Measurements from ENCODE around the gene C6orf89. TPM values are rescaled to one million over a fixed set of nuclear protein-coding genes. Genes with fewer than 3 reads are reported as not detected.

C6orf89 gene
- total RNA-seq, 1 experiment from 2014 or later: 40.1 TPM

- peaks cover 33% of the 10 kb centered on the region for H3K79me2 ChIP-seq (ENCODE audit: low read depth)
- no peaks in the 10 kb centered on the region for H3K27me3 ChIP-seq (ENCODE audit: insufficient read depth, low read depth)
- H3K9me3 ChIP-seq (ENCODE audit: insufficient read depth, low read depth): no peaks in the 10 kb centered on the region
- H4K20me1 ChIP-seq (ENCODE audit: insufficient read depth): peaks cover 36% of the 10 kb centered on the region
- H3K4me3 ChIP-seq: no peak overlapping the region
- H2AFZ ChIP-seq: no peak overlapping the region
- DNase-seq: no peak
- H3K4me2 ChIP-seq: no peak overlapping the region
- H3F3A ChIP-seq (ENCODE audit: insufficient read depth, low read depth): 0 out of 2 replicates have a peak, but pooled peaks cover 5% of the 10 kb centered on the region
- H3K9me2 ChIP-seq (ENCODE audit: insufficient read depth): no peaks in the 10 kb centered on the region
- CTCF ChIA-PET: no interaction called here
- TF ChIP-seq CTCF (conservative IDR thresholded peaks at IDR 0.05): no peak
- TF ChIP-seq EZH2 (IDR thresholded peaks at IDR 0.05; ENCODE audit: low read depth): no peak
- H3K36me3 ChIP-seq (ENCODE audit: low read depth): peaks cover 51% of the 10 kb centered on the region
- no TSS peak for BruUV-seq (replicated peaks)
- intact Hi-C loops (cut with micrococcal nuclease; ENCODE audit: unreplicated experiment): no loop called here
- H3K4me1 ChIP-seq (replicated peaks; ENCODE audit: insufficient read depth): 0 out of 2 replicates have a peak, but pooled peaks cover 4% of the 10 kb centered on the region
- POLR2A ChIA-PET (ENCODE audit: unreplicated experiment): interaction anchor here (0.6 kb wide), 1 partner anchor 8 kb away, joined by 3 read pairs; no protein-coding TSS in a partner anchor
- no peak overlapping the region for H3K27ac ChIP-seq
Measured at GRCh38 chr6:36976509-36976908, 90.8 kb downstream of the C6orf89 start.

GRCh38 chr6:36976931-36977330 lies 91.2 kb downstream of the C6orf89 start:
- CTCF ChIA-PET: interaction anchor here (0.6 kb wide), 1 partner anchor 102 kb away, joined by 3 read pairs; the partner anchor contains the start of gene PPIL1
- intact Hi-C loops (cut with micrococcal nuclease; ENCODE audit: unreplicated experiment): no loop called here
- H3F3A ChIP-seq (ENCODE audit: insufficient read depth, low read depth): 0 out of 2 replicates have a peak, but pooled peaks cover 5% of the 10 kb centered on the region

GRCh38 chr6:36977470-36977941 lies 91.8 kb downstream of the C6orf89 start:
- BruUV-seq (replicated peaks): no TSS peak
- no peak overlapping the region for H3K4me3 ChIP-seq
- TF ChIP-seq EZH2 (IDR thresholded peaks at IDR 0.05; ENCODE audit: low read depth): no peak
- TF ChIP-seq CTCF (conservative IDR thresholded peaks at IDR 0.05): no peak
- H3K4me2 ChIP-seq: no peak overlapping the region
- H3K27me3 ChIP-seq (ENCODE audit: insufficient read depth, low read depth): no peaks in the 10 kb centered on the region
- H3K9me2 ChIP-seq (ENCODE audit: insufficient read depth): no peaks in the 10 kb centered on the region
- H3K79me2 ChIP-seq (ENCODE audit: low read depth): peaks cover 43% of the 10 kb centered on the region
- DNase-seq: no peak
- no peaks in the 10 kb centered on the region for H3K9me3 ChIP-seq (ENCODE audit: insufficient read depth, low read depth)
- 0 out of 2 replicates have a peak, but pooled peaks cover 4% of the 10 kb centered on the region for H3K4me1 ChIP-seq (replicated peaks; ENCODE audit: insufficient read depth)
- CTCF ChIA-PET: interaction anchor here (0.6 kb wide), 1 partner anchor 103 kb away, joined by 3 read pairs; the partner anchor contains the start of gene PPIL1
- H3K36me3 ChIP-seq (ENCODE audit: low read depth): peaks cover 47% of the 10 kb centered on the region
- H2AFZ ChIP-seq: no peak overlapping the region
- H3K27ac ChIP-seq: no peak overlapping the region
- POLR2A ChIA-PET (ENCODE audit: unreplicated experiment): no interaction called here
- peaks cover 46% of the 10 kb centered on the region for H4K20me1 ChIP-seq (ENCODE audit: insufficient read depth)
- intact Hi-C loops (cut with micrococcal nuclease; ENCODE audit: unreplicated experiment): no loop called here
- 0 out of 2 replicates have a peak, but pooled peaks cover 5% of the 10 kb centered on the region for H3F3A ChIP-seq (ENCODE audit: insufficient read depth, low read depth)

More at GRCh38 chr6:36976931-36977330, 91.2 kb downstream of the C6orf89 start:
- TF ChIP-seq EZH2 (IDR thresholded peaks at IDR 0.05; ENCODE audit: low read depth): no peak
- no peak for TF ChIP-seq CTCF (conservative IDR thresholded peaks at IDR 0.05)
- Histone ChIP-seq H3K36me3 (ENCODE audit: low read depth) (peaks cover 50% of the 10 kb centered on the region), H3K4me1 (replicated peaks; ENCODE audit: insufficient read depth) (0 out of 2 replicates have a peak, but pooled peaks cover 4% of the 10 kb centered on the region), H3K9me3 (ENCODE audit: insufficient read depth, low read depth) (no peaks in the 10 kb centered on the region), H3K27ac (no peak overlapping the region), H3K9me2 (ENCODE audit: insufficient read depth) (no peaks in the 10 kb centered on the region), H3K4me2 (no peak overlapping the region), H4K20me1 (ENCODE audit: insufficient read depth) (peaks cover 41% of the 10 kb centered on the region), H2AFZ (no peak overlapping the region), H3K79me2 (ENCODE audit: low read depth) (peaks cover 37% of the 10 kb centered on the region), H3K27me3 (ENCODE audit: insufficient read depth, low read depth) (no peaks in the 10 kb centered on the region), H3K4me3 (no peak overlapping the region)
- POLR2A ChIA-PET (ENCODE audit: unreplicated experiment): no interaction called here
- no TSS peak for BruUV-seq (replicated peaks)
- no peak for DNase-seq

Other genes with a start within 250 kb of the C6orf89 start
- gene CDKN1A, start 207.2 kb upstream of the C6orf89 start, total RNA-seq (2021): 14.3 and 14.8 TPM in 2 replicates
- not detected in 2 replicates for gene RAB44, start 188.1 kb upstream of the C6orf89 start, total RNA-seq (2021)
- gene CPNE5, start 46.5 kb upstream of the C6orf89 start, total RNA-seq (2021): 0.37 and 0.40 TPM in 2 replicates
- gene PPIL1, start 11.1 kb upstream of the C6orf89 start, total RNA-seq (2021): 19.0 and 28.4 TPM in 2 replicates
- 0.83 and 1.9 TPM in 2 replicates for gene PI16, start 68.8 kb downstream of the C6orf89 start, total RNA-seq (2021)
- gene MTCH1, start 100.2 kb downstream of the C6orf89 start, total RNA-seq (2021): 236 and 241 TPM in 2 replicates
- 0.50 and 0.55 TPM in 2 replicates for gene FGD2, start 119.7 kb downstream of the C6orf89 start, total RNA-seq (2021)